GM23338 (cell line): ENCODE data around the gene ARRDC2. TPM values are rescaled to one million over a fixed set of nuclear protein-coding genes. Genes with fewer than 3 reads are reported as not detected.

ENCODE experiments used
- ATAC-seq: fragments of 200-7000 bp; cut with Tn5 transposase; 3 replicates; pipeline ENCODE4 v1.9.1; 2020
- DNase-seq: peaks from one replicate; pipeline ENCODE4 v3.0.0-alpha.2; 2015; ENCODE audit warnings: low spot score
- H2AFZ ChIP-seq: fragments of 200-600 bp; sonication (generic); 2 replicates; pipeline ENCODE4 v1.8.0; 2016; ENCODE audit warnings: antibody characterized with exemption, mild to moderate bottlenecking, moderate library complexity
- H3F3A ChIP-seq: fragments of 200-600 bp; sonication (generic); replicated peaks from 2 replicates; pipeline ENCODE4 v1.8.0; 2017; ENCODE audit warnings: antibody characterized with exemption, mixed run types, low read depth
- H3K27ac ChIP-seq: fragments of 200-600 bp; sonication (generic); 2 replicates; pipeline ENCODE4 v1.6.1; 2016; ENCODE audit warnings: low read depth
- H3K27me3 ChIP-seq: fragments of 200-600 bp; sonication (generic); 2 replicates; pipeline ENCODE4 v1.8.0; 2016; ENCODE audit warnings: mild to moderate bottlenecking, mixed run types, moderate library complexity; ENCODE audit not compliant: insufficient read depth
- H3K36me3 ChIP-seq: fragments of 200-600 bp; sonication (generic); 2 replicates; pipeline ENCODE4 v1.8.0; 2016; ENCODE audit warnings: mild to moderate bottlenecking; ENCODE audit not compliant: insufficient read depth
- H3K4me1 ChIP-seq: fragments of 200-600 bp; sonication (generic); 2 replicates; pipeline ENCODE4 v1.8.0; 2016; ENCODE audit warnings: mild to moderate bottlenecking, moderate library complexity; ENCODE audit not compliant: insufficient read depth
- H3K4me2 ChIP-seq: fragments of 200-600 bp; sonication (generic); 2 replicates; pipeline ENCODE4 v1.7.1; 2017; ENCODE audit warnings: mixed run types
- H3K4me3 ChIP-seq: fragments of 200-600 bp; sonication (generic); 2 replicates; pipeline ENCODE4 v1.6.1; 2016; ENCODE audit warnings: mixed run types
- H3K79me2 ChIP-seq: fragments of 200-600 bp; sonication (generic); replicated peaks from 2 replicates; pipeline ENCODE4 v1.8.0; 2017; ENCODE audit warnings: mild to moderate bottlenecking; ENCODE audit not compliant: insufficient read depth
- H3K9me2 ChIP-seq: fragments of 200-600 bp; sonication (generic); 2 replicates; pipeline ENCODE4 v1.8.0; 2017; ENCODE audit not compliant: insufficient read depth
- H4K20me1 ChIP-seq: fragments of 200-600 bp; sonication (generic); replicated peaks from 2 replicates; pipeline ENCODE4 v1.8.0; 2017; ENCODE audit warnings: mild to moderate bottlenecking; ENCODE audit not compliant: insufficient read depth
- H3K27ac Mint-ChIP-seq: 2 replicates; pipeline ENCODE4 v1.8.0; 2020; ENCODE audit warnings: inconsistent platforms, mild to moderate bottlenecking, moderate library complexity, mixed read lengths
- H3K27me3 Mint-ChIP-seq: 3 replicates; pipeline ENCODE4 v1.8.0; 2022; ENCODE audit warnings: low read depth, mild to moderate bottlenecking, moderate library complexity, mixed read lengths, inconsistent platforms; ENCODE audit not compliant: insufficient read depth, poor library complexity
- H3K36me3 Mint-ChIP-seq: 3 replicates; pipeline ENCODE4 v1.8.0; 2021; ENCODE audit warnings: low read depth, mild to moderate bottlenecking, inconsistent platforms, moderate library complexity, mixed read lengths
- H3K4me1 Mint-ChIP-seq: 3 replicates; pipeline ENCODE4 v1.8.0; 2020; ENCODE audit warnings: mild to moderate bottlenecking, inconsistent platforms, mixed read lengths
- H3K4me3 Mint-ChIP-seq: 3 replicates; pipeline ENCODE4 v1.8.0; 2021; ENCODE audit warnings: moderate library complexity, mild to moderate bottlenecking, inconsistent platforms, mixed read lengths
- H3K9me3 Mint-ChIP-seq: 3 replicates; pipeline ENCODE4 v1.8.0; 2020; ENCODE audit warnings: moderate library complexity, mild to moderate bottlenecking, inconsistent platforms, mixed read lengths
- CREB1 ChIP-seq: fragments of 250-450 bp; sonication (Bioruptor Pico); IDR thresholded peaks from 2 replicates; pipeline ENCODE4 v1.5.0; 2020; ENCODE audit warnings: low read depth, mild to moderate bottlenecking, moderate library complexity
- CTCF ChIP-seq, 2 experiments: fragments of 200-600 bp in 1 of 2; sonication (generic) in 1 of 2; conservative IDR thresholded peaks; 2 replicates each; pipeline versions ENCODE4 v1.5.1 to v1.6.1; 2016 to 2017; ENCODE audit warnings: antibody characterized with exemption in 2 of 2, low read depth in 2 of 2, mild to moderate bottlenecking in 2 of 2, moderate library complexity in 1 of 2
- EZH2 ChIP-seq: fragments of 200-600 bp; sonication (generic); IDR thresholded peaks from one replicate; pipeline ENCODE4 v1.8.0; 2017; ENCODE audit warnings: antibody characterized with exemption, mild to moderate bottlenecking, low read depth; ENCODE audit not compliant: unreplicated experiment
- NANOG ChIP-seq: IDR thresholded peaks from 2 replicates; pipeline ENCODE4 v1.6.1; 2016; ENCODE audit warnings: antibody characterized with exemption, borderline replicate concordance
- STAT1 ChIP-seq: IDR thresholded peaks from one replicate; pipeline ENCODE4 v1.6.1; 2016; ENCODE audit warnings: antibody characterized with exemption; ENCODE audit not compliant: unreplicated experiment
- ZNF462 ChIP-seq: fragments of 250-450 bp; sonication (Bioruptor Pico); IDR thresholded peaks from 2 replicates; pipeline ENCODE4 v1.5.0; 2020; ENCODE audit warnings: mild to moderate bottlenecking, moderate library complexity
- polyA plus RNA-seq: library from polyadenylated mRNA; unstranded; fragments of >200 nt; fragmentation: Nextera tagmentation; extraction: Ambion mirVana; gene quantifications from 2 replicates; pipeline ENCODE4 v1.2.1, GENCODE V29; 2016
- total RNA-seq: library from RNA; depleted of rRNA; stranded (reverse); fragments of >200 nt; shearing (Covaris generic); gene quantifications from 2 replicates; pipeline ENCODE4 v1.2.3, GENCODE V29; 2014
- TF ChIP-seq, protein P1 (sequence below): IDR thresholded peaks from 2 replicates; pipeline ENCODE4 v1.6.1; 2016; ENCODE audit warnings: antibody characterized with exemption

Gene ARRDC2
- total and polyA plus RNA-seq, 2 experiments from 2014 or later: 2.4 to 7.1 TPM

- H3K4me3 Mint-ChIP-seq: peak overlapping the region; percentile 78
- peak overlapping the region; percentile 83 for H3K4me3 ChIP-seq
- TF ChIP-seq CREB1 (CRISPR knock-in tag): peak; percentile 50
- TF ChIP-seq, protein P1, sequence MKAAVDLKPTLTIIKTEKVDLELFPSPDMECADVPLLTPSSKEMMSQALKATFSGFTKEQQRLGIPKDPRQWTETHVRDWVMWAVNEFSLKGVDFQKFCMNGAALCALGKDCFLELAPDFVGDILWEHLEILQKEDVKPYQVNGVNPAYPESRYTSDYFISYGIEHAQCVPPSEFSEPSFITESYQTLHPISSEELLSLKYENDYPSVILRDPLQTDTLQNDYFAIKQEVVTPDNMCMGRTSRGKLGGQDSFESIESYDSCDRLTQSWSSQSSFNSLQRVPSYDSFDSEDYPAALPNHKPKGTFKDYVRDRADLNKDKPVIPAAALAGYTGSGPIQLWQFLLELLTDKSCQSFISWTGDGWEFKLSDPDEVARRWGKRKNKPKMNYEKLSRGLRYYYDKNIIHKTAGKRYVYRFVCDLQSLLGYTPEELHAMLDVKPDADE: no peak
- no peak for TF ChIP-seq STAT1
- TF ChIP-seq NANOG: no peak
- TF ChIP-seq CTCF (conservative IDR thresholded peaks at IDR 0.05; ENCODE audit: low read depth in 2 of 2): peak; percentile 92 to 97
- no peak for TF ChIP-seq EZH2
- no peaks in the 10 kb centered on the region for H3K9me2 ChIP-seq
- no peaks in the 10 kb centered on the region for H3K79me2 ChIP-seq
- peaks cover 7% of the 10 kb centered on the region; the same call in 2 of the 3 replicates for H3K9me3 Mint-ChIP-seq
- no peak overlapping the region for H3K27ac ChIP-seq
- peak overlapping the region; percentile 99 for H3K4me2 ChIP-seq
- H3F3A ChIP-seq: no peaks in the 10 kb centered on the region; the same call in 1 of the 2 replicates
- peak overlapping the region; percentile 91; the same call in 1 of the 2 replicates for H2AFZ ChIP-seq
- DNase-seq (peak; percentile 86), ATAC-seq (peak; percentile 90)
- H4K20me1 ChIP-seq: no peaks in the 10 kb centered on the region
- H3K27me3 Mint-ChIP-seq: peaks cover 15% of the 10 kb centered on the region
- peaks cover 7% of the 10 kb centered on the region for H3K27me3 ChIP-seq
- H3K36me3 Mint-ChIP-seq: peaks cover 3% of the 10 kb centered on the region; the same call in 2 of the 3 replicates
- H3K4me1 ChIP-seq: no peaks in the 10 kb centered on the region; the same call in 1 of the 2 replicates
- H3K27ac Mint-ChIP-seq: 0 out of 2 replicates have a peak overlapping the region, but pooled peaks have one; percentile 29
- no peaks in the 10 kb centered on the region; the same call in 2 of the 3 replicates for H3K4me1 Mint-ChIP-seq
- H3K36me3 ChIP-seq: no peaks in the 10 kb centered on the region
Observed at GRCh38 chr19:18007044-18007916, 690 bp upstream of the ARRDC2 start.

DNA sequence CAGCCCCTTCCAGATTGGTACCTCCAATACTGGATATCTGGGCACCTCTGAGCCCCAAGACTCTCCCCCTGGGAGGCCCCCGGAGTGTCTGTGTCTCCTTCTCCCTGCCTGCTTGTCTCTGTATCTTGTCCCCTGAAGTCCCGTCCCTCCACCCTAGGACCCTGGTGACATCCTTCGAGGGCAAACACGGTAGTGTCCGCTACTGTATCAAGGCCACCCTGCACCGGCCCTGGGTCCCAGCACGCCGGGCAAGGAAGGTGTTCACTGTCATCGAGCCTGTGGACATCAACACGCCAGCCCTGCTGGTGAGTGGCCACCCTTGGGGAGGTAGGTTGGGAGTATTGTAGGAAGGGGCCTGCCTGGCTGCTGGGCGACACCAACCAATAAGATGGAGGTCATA lies 844 bp downstream of the ARRDC2 start:
- no peak overlapping the region for H3K4me3 ChIP-seq
- H3K27ac ChIP-seq: no peak overlapping the region
- H3K79me2 ChIP-seq: no peaks in the 10 kb centered on the region
- H3K9me2 ChIP-seq: no peaks in the 10 kb centered on the region
- ATAC-seq (no peak), DNase-seq (no peak)
- no peak overlapping the region for H3K27ac Mint-ChIP-seq
- H3K4me1 ChIP-seq: no peaks in the 10 kb centered on the region; the same call in 1 of the 2 replicates
- no peaks in the 10 kb centered on the region; the same call in 2 of the 3 replicates for H3K4me1 Mint-ChIP-seq
- H3K27me3 ChIP-seq: 0 out of 2 replicates have a peak, but pooled peaks cover 6% of the 10 kb centered on the region
- peaks cover 7% of the 10 kb centered on the region; the same call in 2 of the 3 replicates for H3K9me3 Mint-ChIP-seq
- H4K20me1 ChIP-seq: no peaks in the 10 kb centered on the region
- peaks cover 11% of the 10 kb centered on the region for H3K27me3 Mint-ChIP-seq
- peak overlapping the region; percentile 47; the same call in 1 of the 3 replicates for H3K4me3 Mint-ChIP-seq
- H3K36me3 ChIP-seq: no peaks in the 10 kb centered on the region
- H3K4me2 ChIP-seq: no peak overlapping the region
- no peak overlapping the region for H2AFZ ChIP-seq
- no peaks in the 10 kb centered on the region for H3F3A ChIP-seq
- H3K36me3 Mint-ChIP-seq: peaks cover 3% of the 10 kb centered on the region; the same call in 2 of the 3 replicates
- no peak for TF ChIP-seq ZNF462
